ENCODE results near the gene SYNPO2. TPM values are rescaled to one million over a fixed set of nuclear protein-coding genes. Genes with fewer than 3 reads are reported as not detected.

The SYNPO2 gene
- total RNA-seq, 1 experiment from 2014 or later, result 0.93 TPM

GRCh38 chr4:119105605-119106004 lies 217.0 kb downstream of the SYNPO2 start:
- H2AFZ ChIP-seq (ENCODE audit: low read depth, low read length, poor library complexity, severe bottlenecking), result peak overlapping the region; percentile 10
- no TSS peak for BruUV-seq (replicated peaks)
- ATAC-seq, result no peak
- H3K9me3 ChIP-seq (ENCODE audit: control insufficient read depth in 1 of 2, insufficient read depth in 1 of 2, low read depth in 1 of 2, low read length in 2 of 2), result no peaks in the 10 kb centered on the region
- intact Hi-C loops (cut with micrococcal nuclease), result no loop called here
- peaks cover 3 to 23% of the 10 kb centered on the region in 2 experiments; a peak in 3 of 4 replicates for H3K4me1 ChIP-seq (ENCODE audit: control insufficient read depth in 1 of 2, insufficient read depth in 2 of 2, low read length in 2 of 2)
- ChIA-PET POLR2A (no interaction called here), CTCF (interaction anchor here (0.9 kb wide), 1 partner anchor 19 kb away, joined by 3 read pairs; no protein-coding TSS in a partner anchor), RAD21 (ENCODE audit: low non-redundant PET in 1 of 2, low total read pairs in 2 of 2, uncharacterized antibody in 2 of 2, unreplicated experiment in 2 of 2) (no interaction called here)
- H3K79me2 ChIP-seq (ENCODE audit: insufficient read depth, low read length), result no peaks in the 10 kb centered on the region
- no peak overlapping the region for H3K4me3 ChIP-seq (replicated peaks in 1 of 2; ENCODE audit: low read depth in 1 of 2, low read length in 2 of 2)
- no peak overlapping the region for H3K27ac ChIP-seq (ENCODE audit: low read depth, low read length)
- no peak overlapping the region for H3K4me2 ChIP-seq (ENCODE audit: low read length)
- H3K9me2 ChIP-seq (ENCODE audit: insufficient read depth), result no peaks in the 10 kb centered on the region
- TF ChIP-seq YY1 (IDR thresholded peaks at IDR 0.05; ENCODE audit: extremely low read depth, insufficient replicate concordance, low read depth, low read length) (no peak), RAD21 (IDR thresholded peaks at IDR 0.05; ENCODE audit: low read depth) (no peak), ATF3 (IDR thresholded peaks at IDR 0.05) (no peak)
- H3K27me3 ChIP-seq (ENCODE audit: insufficient read depth, low read length), result no peaks in the 10 kb centered on the region
- H4K20me1 ChIP-seq (ENCODE audit: insufficient read depth), result no peaks in the 10 kb centered on the region
- H3K9ac ChIP-seq (ENCODE audit: low read length), result no peak overlapping the region
- no peak for DNase-seq (ENCODE audit: low read depth, low spot score)
- no peaks in the 10 kb centered on the region for H3K36me3 ChIP-seq (ENCODE audit: control insufficient read depth in 1 of 2, insufficient read depth in 2 of 2, low read length in 2 of 2)

GRCh38 chr4:119106036-119107000 lies 217.7 kb downstream of the SYNPO2 start:
- no peaks in the 10 kb centered on the region for H3K36me3 ChIP-seq (ENCODE audit: control insufficient read depth in 1 of 2, insufficient read depth in 2 of 2, low read length in 2 of 2)
- H3K4me2 ChIP-seq (ENCODE audit: low read length), result no peak overlapping the region
- H3K9ac ChIP-seq (ENCODE audit: low read length), result no peak overlapping the region
- no peak overlapping the region for H3K4me3 ChIP-seq (replicated peaks in 1 of 2; ENCODE audit: low read depth in 1 of 2, low read length in 2 of 2)
- intact Hi-C loops (cut with micrococcal nuclease), result no loop called here
- no peak overlapping the region for H3K27ac ChIP-seq (ENCODE audit: low read depth, low read length)
- no TSS peak for BruUV-seq (replicated peaks)
- ATAC-seq (no peak), DNase-seq (ENCODE audit: low read depth, low spot score) (no peak)
- no peaks in the 10 kb centered on the region for H3K27me3 ChIP-seq (ENCODE audit: insufficient read depth, low read length)
- H3K9me3 ChIP-seq (ENCODE audit: control insufficient read depth in 1 of 2, insufficient read depth in 1 of 2, low read depth in 1 of 2, low read length in 2 of 2), result no peaks in the 10 kb centered on the region
- H2AFZ ChIP-seq (ENCODE audit: low read depth, low read length, poor library complexity, severe bottlenecking), result peak overlapping the region; percentile 56
- RAD21 ChIA-PET (ENCODE audit: low non-redundant PET in 1 of 2, low total read pairs in 2 of 2, uncharacterized antibody in 2 of 2, unreplicated experiment in 2 of 2), result no interaction called here
- H3K79me2 ChIP-seq (ENCODE audit: insufficient read depth, low read length), result no peaks in the 10 kb centered on the region
- CTCF ChIA-PET, result interaction anchor here (0.9 kb wide), 1 partner anchor 20 kb away, joined by 3 read pairs; no protein-coding TSS in a partner anchor
- peaks cover 3 to 23% of the 10 kb centered on the region in 2 experiments; a peak in 3 of 4 replicates for H3K4me1 ChIP-seq (ENCODE audit: control insufficient read depth in 1 of 2, insufficient read depth in 2 of 2, low read length in 2 of 2)
- POLR2A ChIA-PET, result interaction anchor here (1.2 kb wide), 1 partner anchor 107 kb away, joined by 3 read pairs; the partner anchor contains the start of gene USP53
- H4K20me1 ChIP-seq (ENCODE audit: insufficient read depth), result no peaks in the 10 kb centered on the region
- no peaks in the 10 kb centered on the region for H3K9me2 ChIP-seq (ENCODE audit: insufficient read depth)
- no peak for TF ChIP-seq MAX (IDR thresholded peaks at IDR 0.05)
- no peak for TF ChIP-seq POLR2A (IDR thresholded peaks at IDR 0.05; ENCODE audit: borderline replicate concordance, extremely low read depth, insufficient read depth, insufficient read length)
- no peak for TF ChIP-seq ELF1 (IDR thresholded peaks at IDR 0.05; ENCODE audit: borderline replicate concordance, low read depth)
- no peak for TF ChIP-seq CTCF (IDR thresholded peaks at IDR 0.05 in 2 of 3, conservative IDR thresholded peaks at IDR 0.05 in 1 of 3; ENCODE audit: borderline replicate concordance in 1 of 3, insufficient read depth in 1 of 3, low read depth in 2 of 3, low read length in 2 of 3)
- no peak for TF ChIP-seq SIN3A (IDR thresholded peaks at IDR 0.05; ENCODE audit: low read depth)
- no peak for TF ChIP-seq EZH2 (IDR thresholded peaks at IDR 0.05)
- TF ChIP-seq YY1 (IDR thresholded peaks at IDR 0.05; ENCODE audit: extremely low read depth, insufficient replicate concordance, low read depth, low read length), result no peak
- no peak for TF ChIP-seq SP1 (IDR thresholded peaks at IDR 0.05; ENCODE audit: low read depth)
- TF ChIP-seq ZBTB33 (IDR thresholded peaks at IDR 0.05; ENCODE audit: extremely low read depth, insufficient replicate concordance, low read length), result no peak
- TF ChIP-seq FOSL1 (IDR thresholded peaks at IDR 0.05; ENCODE audit: low read depth), result no peak
- TF ChIP-seq POLR2AphosphoS5 (IDR thresholded peaks at IDR 0.05; ENCODE audit: low read depth, low read length), result no peak
